NCI-H446 treated with DMSO at 0.1 percent for 48 hours (cell line): Measurements from ENCODE around the gene MTERF1.
"Not testable (repeated sequence)": the region's sequence is repeated elsewhere in the genome, so short reads cannot be mapped to it uniquely, and the experiment has no call there.

Experiments used
- DNase-seq: peaks from one replicate; lab custom pipeline; 2025; lab: John Stamatoyannopoulos, UW

MTERF1 gene

DNA sequence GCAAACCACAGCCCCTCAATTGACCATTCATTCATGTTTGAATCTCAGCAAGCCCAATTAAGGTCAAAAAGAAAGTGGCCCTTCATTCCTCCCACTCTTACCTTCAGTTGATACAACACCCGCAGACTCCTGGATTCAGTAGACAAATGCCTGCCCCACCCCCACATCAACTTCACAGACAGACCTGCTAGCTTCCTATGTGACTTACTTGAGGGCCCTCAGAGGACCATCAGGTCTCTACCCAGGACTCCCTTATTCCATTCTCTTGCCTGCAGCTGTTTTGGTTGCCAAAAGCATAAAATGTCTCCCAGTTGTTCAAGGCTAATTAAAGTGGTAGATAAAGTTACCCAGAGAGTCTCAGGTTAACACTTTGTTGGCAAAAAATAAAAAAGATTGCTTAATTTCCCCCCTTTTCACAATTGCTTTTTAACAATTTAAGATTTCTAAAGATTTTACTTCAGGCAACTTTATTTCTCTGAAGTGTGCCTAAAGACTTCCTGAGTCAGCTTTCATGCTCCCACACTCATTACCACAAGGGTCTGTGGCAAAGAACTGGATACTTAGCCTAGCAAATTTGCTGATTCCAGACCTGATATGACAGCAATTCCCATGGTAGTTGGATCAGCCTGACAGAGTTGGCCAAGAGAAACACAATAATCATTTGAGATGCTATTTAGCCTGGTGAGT lies 3.3 kb upstream of the MTERF1 start:
- DNase-seq: no peak

GRCh38 chr7:91880016-91880412 lies 488 bp downstream of the MTERF1 start:
- no peak for DNase-seq

DNA sequence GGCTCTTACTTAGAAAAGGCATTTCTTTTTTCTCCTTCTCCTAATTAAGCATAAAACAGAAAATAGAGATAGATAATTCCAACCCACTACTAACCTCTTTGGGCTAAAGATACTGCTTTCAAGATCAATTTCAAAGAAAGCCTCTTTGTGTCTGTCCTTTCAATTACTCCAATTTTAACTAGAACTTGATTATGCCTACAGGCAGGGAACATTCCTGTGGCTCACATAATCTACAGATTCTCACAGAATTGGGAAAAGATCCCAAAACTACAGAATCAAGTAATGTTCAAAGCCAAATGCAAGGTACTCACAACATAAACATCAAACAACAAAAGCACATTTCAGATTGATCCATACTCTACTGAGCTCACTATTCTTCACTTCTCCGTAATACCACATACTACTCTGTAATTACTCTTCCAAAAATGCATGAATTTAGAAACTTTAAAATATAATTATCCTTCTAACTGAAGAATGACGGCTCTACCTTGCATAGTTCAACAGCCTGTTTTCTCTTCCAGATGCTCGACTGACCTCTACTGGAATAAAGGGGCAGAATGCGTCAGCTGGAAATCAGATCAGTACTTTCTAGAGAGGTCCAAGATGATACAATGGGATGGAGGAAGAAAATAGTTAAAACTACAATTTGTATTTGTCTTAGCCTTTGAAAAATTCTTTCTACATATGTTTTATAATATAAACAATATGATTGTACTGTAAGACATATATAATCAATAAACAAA lies 3.9 kb downstream of the MTERF1 start:
- no peak for DNase-seq

DNA sequence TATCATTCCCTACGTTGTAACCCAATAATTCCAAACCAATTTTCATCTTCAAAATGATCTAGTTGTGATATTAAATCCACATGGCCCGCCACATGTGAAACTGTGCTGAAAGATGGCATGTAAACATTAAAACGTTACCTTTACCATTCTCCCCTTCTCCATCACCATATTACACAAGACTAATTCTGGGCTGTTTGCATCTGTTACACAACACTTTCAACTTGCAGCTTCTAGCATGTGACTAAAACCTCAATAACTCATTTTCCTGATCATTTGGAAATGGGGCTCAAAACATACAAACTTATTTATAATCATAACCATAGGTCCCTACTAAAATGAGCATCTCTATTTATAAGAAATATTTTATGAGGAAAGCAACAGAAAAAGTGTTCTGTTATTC lies 4.7 kb downstream of the MTERF1 start:
- DNase-seq: no peak

GRCh38 chr7:91872928-91873327 lies 7.6 kb downstream of the MTERF1 start:
- no peak for DNase-seq

- no peak for DNase-seq
These were observed 8.4 kb downstream of the MTERF1 start for GRCh38 chr7:91872069-91872468.

DNA sequence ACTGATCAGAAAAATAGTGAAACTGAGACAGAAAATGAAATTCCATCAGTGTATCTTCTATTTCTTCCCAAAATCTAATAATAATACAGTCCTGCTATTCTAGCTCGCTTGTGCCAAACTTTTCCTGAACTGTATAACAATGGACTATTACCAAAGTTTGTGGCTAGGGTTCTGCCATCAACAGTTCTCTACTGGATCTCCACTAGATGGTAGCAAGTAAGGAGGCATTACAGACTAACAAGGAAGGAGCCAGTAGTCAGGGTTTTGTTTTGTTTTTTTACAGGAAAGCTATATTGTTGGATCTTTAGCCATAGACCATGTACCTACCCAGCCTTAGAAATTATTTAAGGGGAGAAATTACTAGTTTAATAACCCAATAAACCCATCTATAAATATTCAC lies 10.8 kb downstream of the MTERF1 start:
- DNase-seq: no peak

- DNase-seq: no peak
These were observed 13.8 kb downstream of the MTERF1 start for GRCh38 chr7:91866599-91867148.

DNA sequence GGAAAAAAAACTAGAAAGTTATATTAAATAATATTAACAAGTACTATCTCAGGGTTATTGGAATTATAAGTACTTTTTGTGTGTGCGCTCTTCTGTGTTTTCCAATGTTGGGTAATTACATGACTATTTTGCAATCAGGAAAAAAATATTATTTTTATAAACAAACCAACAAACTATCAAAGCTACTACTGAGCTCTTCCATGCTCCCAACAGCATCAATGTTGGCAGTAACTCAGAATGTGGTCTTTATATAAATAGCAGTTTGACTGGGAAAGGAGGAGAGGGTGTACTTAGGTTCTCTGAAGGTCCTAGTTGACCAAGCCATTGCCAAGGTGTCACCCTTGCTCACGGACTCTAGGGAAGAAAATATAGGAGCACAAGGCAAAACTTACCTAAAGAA lies 15.0 kb downstream of the MTERF1 start:
- DNase-seq: no peak

DNA sequence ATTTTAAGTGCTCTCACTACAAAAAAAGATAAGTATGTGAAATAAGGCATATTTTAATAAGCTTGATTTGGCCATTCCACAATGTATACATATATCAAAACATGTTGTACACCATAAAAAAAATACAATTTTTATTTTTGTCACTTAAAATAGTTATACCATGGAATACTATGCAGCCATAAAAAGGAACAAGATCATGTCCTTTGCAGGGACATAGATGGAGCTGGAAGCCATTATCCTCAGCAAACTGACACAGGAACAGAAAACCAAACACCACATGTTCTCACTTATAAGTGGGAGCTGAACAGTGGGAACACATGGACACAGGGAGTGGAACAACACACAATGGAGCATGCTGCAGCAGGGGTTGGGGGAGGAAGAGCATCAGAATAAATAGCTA lies 15.9 kb downstream of the MTERF1 start:
- DNase-seq: not testable (repeated sequence)

GRCh38 chr7:91864070-91864469 lies 16.4 kb downstream of the MTERF1 start:
- no peak for DNase-seq

DNA sequence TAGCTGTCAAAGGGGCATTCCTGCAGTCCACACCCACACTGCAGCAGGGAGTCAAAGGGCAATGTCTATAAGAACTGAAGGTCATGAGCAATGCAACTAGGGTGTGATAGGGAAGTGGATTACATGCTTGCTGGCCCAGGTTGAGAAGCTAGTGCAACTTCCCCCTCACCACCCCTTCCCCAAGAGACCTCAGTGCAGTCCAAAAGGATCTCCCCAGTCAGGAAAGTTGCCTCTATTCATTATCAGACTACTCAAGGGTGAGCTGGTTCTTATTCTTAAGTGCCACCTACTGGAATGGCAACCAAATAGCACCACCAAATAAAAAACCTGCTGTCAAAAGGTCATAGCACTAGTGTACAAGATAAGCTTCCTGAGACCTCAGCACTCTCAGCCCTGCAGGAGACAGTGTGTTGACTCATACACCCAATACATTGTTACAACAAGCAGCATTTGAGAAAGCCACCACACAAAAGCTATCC lies 28.2 kb downstream of the MTERF1 start:
- no peak for DNase-seq

DNA sequence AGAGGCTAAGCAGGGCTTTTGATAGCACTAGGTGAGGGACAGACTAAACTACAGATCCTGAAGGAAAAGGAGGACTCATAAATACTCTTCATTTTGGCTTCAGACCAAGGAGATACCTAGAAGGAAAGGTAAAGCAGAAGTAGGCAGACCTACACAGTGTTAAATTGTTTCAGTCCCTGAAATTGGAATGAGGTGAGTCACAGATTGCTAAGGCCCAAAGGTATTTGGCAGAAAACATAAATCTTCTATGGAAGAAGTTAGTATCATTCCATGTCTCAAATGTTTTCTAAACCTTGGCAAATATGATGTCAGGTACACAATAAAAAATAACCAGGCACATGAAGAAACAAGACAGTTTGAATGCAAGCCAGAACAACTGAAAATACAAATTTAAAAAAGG lies 30.0 kb downstream of the MTERF1 start:
- no peak for DNase-seq

GRCh38 chr7:91847876-91848588 lies 32.5 kb downstream of the MTERF1 start:
- no peak for DNase-seq

DNA sequence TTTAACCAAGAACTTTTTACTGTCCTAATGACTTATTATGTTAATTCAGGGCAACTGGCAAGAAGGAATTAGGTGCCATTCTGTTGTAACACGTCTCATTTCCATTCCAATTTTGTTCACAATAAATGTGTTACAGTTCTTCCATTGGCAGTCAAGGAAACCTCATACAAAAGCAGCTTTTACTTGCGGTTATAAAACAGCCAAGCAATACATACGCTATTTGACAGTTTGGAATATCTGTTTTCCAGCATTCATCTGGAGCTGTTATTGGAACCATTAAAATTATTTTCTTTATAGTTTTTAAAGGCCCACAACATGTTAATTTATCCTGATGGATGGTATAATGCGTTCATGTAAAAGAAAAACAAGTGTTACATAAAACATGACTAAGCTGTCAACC lies 33.3 kb downstream of the MTERF1 start:
- no peak for DNase-seq

DNA sequence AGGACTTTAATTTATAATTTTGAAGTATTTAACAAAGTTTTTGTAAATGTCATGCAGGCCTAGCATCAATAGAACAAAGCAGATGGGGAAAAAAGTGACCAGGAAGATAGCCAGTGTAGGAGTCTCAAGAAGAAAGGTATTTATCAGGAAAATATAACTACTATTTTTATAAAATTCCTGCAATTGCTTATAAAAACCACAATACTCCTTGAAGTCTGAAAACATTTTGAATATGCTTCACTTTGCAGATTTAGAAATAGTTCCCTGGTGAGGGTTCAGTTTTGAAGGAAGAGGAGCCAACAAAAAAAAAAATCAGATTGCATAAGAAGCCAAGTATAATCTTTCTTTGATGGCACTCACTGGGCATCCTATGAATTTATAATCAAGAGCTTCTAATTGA lies 34.1 kb downstream of the MTERF1 start:
- no peak for DNase-seq

DNA sequence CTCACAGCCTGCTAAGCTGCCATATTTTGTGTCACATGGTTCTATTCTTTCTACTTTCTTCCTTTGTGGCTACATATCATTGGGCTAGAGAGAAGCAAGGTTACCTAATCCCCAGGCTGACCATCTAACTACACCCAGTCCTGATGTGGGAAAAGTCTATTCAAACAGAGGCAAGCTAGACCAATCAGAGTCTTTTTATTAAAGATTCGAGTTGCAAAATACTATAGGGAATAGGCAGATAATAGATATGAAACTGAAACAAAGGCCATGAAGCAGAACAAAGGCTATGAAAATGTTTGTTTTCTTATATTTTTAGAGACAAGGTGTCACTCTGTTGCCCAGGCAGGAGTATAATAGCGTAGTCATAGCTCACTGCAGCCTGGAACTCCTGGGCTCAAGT lies 36.7 kb downstream of the MTERF1 start:
- DNase-seq: no peak

DNA sequence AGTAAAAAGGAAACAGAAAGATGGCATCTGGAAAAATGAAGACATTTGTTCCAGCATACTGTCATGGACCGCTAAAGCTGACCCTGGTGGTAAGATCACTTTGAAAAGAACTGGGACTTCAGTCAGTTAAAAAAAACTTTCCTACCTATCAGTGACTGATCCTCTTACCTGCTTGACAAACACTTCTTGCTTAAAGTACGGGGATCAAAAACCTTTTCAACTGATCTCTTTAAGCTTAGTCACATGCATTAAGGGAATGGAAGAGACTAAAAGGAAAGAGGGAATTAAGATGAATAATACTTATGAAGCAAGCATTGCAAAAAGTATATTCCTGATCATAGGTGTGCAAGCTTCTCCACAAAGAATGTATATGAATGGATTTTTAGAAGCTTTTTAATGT lies 42.1 kb downstream of the MTERF1 start:
- no peak for DNase-seq

GRCh38 chr7:91837397-91838070 lies 43.0 kb downstream of the MTERF1 start:
- no peak for DNase-seq

DNA sequence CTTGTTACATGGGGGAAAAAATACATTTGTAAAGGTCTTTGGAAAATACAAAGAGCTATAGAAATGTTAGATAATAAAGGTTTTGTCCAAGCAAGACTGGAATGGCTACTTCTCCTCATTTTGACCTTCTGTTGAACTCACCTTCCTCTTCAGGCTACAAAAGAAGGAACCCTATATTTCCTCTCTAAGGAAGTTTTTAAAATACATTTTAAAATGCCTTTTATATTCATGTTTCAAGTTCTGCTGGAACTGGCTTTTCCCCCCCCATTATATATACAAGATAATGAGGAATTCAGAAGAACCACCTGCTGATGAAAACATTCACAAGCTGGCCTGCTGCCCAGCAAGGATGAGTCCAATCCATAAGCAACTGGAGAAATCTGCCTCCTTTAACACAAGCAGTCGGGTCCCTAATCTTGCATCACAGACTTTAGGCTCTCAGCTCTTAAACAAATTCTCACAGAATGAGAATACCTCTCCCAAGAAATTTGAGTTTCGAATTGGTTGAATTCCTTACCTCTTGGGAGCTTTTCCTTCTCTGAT lies 44.6 kb downstream of the MTERF1 start:
- DNase-seq: peak; percentile 30

GRCh38 chr7:91835091-91835825 lies 45.2 kb downstream of the MTERF1 start:
- DNase-seq: no peak
